ENCODE data around the gene ABCB6. TPM values are rescaled to one million over a fixed set of nuclear protein-coding genes. Genes with fewer than 3 reads are reported as not detected.

ABCB6 gene
- total and polyA plus RNA-seq, 7 experiments from 2014 or later, result 0.66 to 30.2 (median 6.4) TPM

GRCh38 chr2:219252084-219252483, 33.3 kb upstream of the ABCB6 start:
- Mint-ChIP-seq H3K27ac (peak overlapping the region; percentile 88 to 99 (median 94)), H3K27me3 (no peaks in the 10 kb centered on the region), H3K36me3 (peaks cover 5 to 55% (median 36%) of the 10 kb centered on the region in 5 donors), H3K4me3 (peak overlapping the region; percentile 82 to 100 (median 92)), H3K4me1 (peaks cover 38 to 72% (median 66%) of the 10 kb centered on the region in 7 donors), H3K9me3 (peaks cover 0 to 8% (median 0%) of the 10 kb centered on the region in 11 donors)
- DNase-seq (peak in 3 of 9 donors; percentile 9 to 38 (median 12)), ATAC-seq (no peak)
- H3K27ac ChIP-seq (ENCODE audit: low read depth, low read length), result peak overlapping the region; percentile 95
- CTCF ChIA-PET, result interaction anchor here (0.8 to 2.2 kb wide), 8 partner anchors 22 to 83 kb away, joined by 3 to 11 read pairs (median 4); partner anchors contain the start of genes CNPPD1 and SLC23A3
- no peaks in the 10 kb centered on the region for H3K9me3 ChIP-seq (ENCODE audit: control insufficient read depth in 2 of 3, low read length in 3 of 3)
- POLR2A ChIA-PET, result interaction anchor here (0.7 to 14.3 kb wide), 17 partner anchors 10 to 79 kb away, joined by 3 to 575 read pairs (median 8); partner anchors contain the start of genes ABCB6, ANKZF1, ATG9A and CNPPD1
- H3K36me3 ChIP-seq (ENCODE audit: control insufficient read depth in 2 of 3, insufficient read depth in 3 of 3, low read length in 3 of 3), result peaks cover 11 to 46% (median 17%) of the 10 kb centered on the region in 3 experiments
- intact Hi-C loops (cut with micrococcal nuclease), result loop anchor here (5.0 to 10.0 kb wide), 4 partner anchors 355 to 967 kb away; partner anchors contain the start of genes CNOT9 (in 1 of the 2), CTDSP1 (in 1 of the 2) and USP37 (in 1 of the 2)
- H3K4me3 ChIP-seq (ENCODE audit: low read length), result peak overlapping the region; percentile 79
- no peaks in the 10 kb centered on the region for H3K27me3 ChIP-seq (ENCODE audit: control insufficient read depth in 2 of 2, insufficient read depth in 2 of 2, low read length in 2 of 2)
- H3K4me1 ChIP-seq (ENCODE audit: control insufficient read depth in 2 of 2, insufficient read depth in 2 of 2, low read length in 2 of 2), result peaks cover 50 to 57% of the 10 kb centered on the region in 2 donors

- DNase-seq (no peak), ATAC-seq (no peak)
- Mint-ChIP-seq H3K27ac (peak overlapping the region; percentile 88 to 99 (median 93)), H3K4me3 (peak overlapping the region; percentile 82 to 100 (median 92)), H3K27me3 (no peaks in the 10 kb centered on the region), H3K36me3 (peaks cover 5 to 57% (median 36%) of the 10 kb centered on the region in 5 donors), H3K9me3 (peaks cover 0 to 8% (median 0%) of the 10 kb centered on the region in 11 donors), H3K4me1 (peaks cover 43 to 77% (median 70%) of the 10 kb centered on the region in 7 donors)
- Histone ChIP-seq H3K4me1 (ENCODE audit: control insufficient read depth in 2 of 2, insufficient read depth in 2 of 2, low read length in 2 of 2) (peaks cover 54 to 61% of the 10 kb centered on the region in 2 donors), H3K9me3 (ENCODE audit: control insufficient read depth in 2 of 3, low read length in 3 of 3) (no peaks in the 10 kb centered on the region), H3K4me3 (ENCODE audit: low read length) (peak overlapping the region; percentile 79), H3K27me3 (ENCODE audit: control insufficient read depth in 2 of 2, insufficient read depth in 2 of 2, low read length in 2 of 2) (no peaks in the 10 kb centered on the region), H3K36me3 (ENCODE audit: control insufficient read depth in 2 of 3, insufficient read depth in 3 of 3, low read length in 3 of 3) (peaks cover 11 to 46% (median 17%) of the 10 kb centered on the region in 3 experiments), H3K27ac (ENCODE audit: low read depth, low read length) (peak overlapping the region; percentile 95)
- intact Hi-C loops (cut with micrococcal nuclease), result loop anchor here (5.0 to 10.0 kb wide), 4 partner anchors 354 to 967 kb away; partner anchors contain the start of genes CNOT9 (in 1 of the 2), CTDSP1 (in 1 of the 2) and USP37 (in 1 of the 2)
- CTCF ChIA-PET, result interaction anchor here (0.6 to 2.2 kb wide), 7 partner anchors 21 to 82 kb away, joined by 3 to 11 read pairs (median 4); partner anchors contain the start of genes CNPPD1 and SLC23A3
- POLR2A ChIA-PET, result interaction anchor here (0.8 to 14.3 kb wide), 14 partner anchors 14 to 371 kb away, joined by 3 to 575 read pairs (median 6); partner anchors contain the start of genes ABCB6, ANKZF1, ATG9A and CNPPD1
Measured at GRCh38 chr2:219251656-219252055, 32.9 kb upstream of the ABCB6 start.

DNA sequence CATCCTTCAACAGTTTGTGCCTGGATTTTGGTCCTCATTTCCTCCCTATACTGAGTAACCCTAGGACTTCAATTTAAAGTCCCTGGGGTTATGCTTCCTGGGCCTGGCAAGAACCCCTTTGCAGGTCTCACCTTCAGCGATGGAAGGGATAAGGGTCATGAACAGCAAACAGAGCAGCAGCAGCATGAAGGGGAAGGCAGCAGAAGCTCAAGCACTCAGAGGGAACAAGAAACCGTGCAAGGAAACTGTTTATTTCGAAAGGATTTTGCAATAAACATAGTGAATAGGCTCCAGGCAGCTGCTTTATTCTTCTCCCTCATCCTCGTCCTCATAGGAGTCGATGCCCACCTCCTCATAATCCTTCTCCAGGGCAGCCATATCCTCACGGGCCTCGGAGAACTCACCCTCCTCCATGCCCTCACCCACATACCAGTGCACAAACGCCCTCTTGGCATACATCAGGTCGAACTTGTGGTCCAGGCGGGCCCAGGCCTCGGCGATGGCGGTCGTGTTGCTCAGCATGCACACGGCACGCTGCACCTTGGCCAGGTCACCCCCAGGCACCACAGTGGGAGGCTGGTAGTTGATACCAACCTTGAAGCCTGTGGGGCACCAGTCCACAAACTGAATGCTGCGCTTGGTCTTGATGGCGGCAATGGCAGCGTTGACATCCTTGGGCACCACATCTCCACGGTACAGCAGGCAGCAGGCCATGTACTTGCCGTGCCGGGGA, 31.5 kb upstream of the ABCB6 start:
- peaks cover 5 to 58% (median 36%) of the 10 kb centered on the region in 5 donors for H3K36me3 Mint-ChIP-seq
- no peak for ATAC-seq
- no peak for DNase-seq

DNA sequence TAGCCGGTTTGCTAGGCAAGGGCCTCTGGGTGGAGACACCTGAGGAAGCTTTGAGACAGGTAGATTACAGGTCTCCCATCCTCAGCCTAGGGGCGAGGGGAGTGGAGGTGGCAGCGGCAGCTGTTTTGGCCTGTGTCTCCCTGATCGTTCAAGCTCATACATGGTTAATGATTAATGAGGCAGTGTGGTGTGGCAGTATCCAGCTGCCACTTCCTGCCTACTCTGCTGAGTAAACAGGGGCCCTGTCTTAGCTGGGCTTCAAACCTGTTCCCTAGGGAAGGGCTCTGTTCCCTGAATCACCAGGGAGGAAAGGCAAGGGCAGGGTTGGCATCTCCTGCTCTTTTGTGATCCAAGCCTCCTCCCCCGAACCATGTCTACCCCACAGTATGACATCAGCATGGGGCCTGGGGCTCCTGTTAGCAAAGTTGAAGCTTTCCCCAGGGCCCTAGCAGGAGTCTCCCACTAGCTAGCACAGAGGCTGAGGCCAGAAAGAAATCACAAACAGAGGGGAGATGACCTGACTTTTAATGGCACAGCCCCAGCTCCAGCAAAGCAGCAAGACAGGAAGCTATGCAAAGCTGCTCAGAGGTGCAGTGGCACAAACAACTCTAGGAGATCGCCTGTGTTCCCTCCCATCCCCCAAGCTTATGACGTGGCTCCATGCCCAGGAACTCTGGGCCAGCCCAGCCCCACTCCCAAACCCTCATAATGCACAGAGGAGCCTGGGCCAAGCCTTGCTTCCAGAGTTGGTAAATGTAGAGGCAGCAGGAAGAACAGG, 30.6 kb upstream of the ABCB6 start:
- peaks cover 5 to 58% (median 36%) of the 10 kb centered on the region in 5 donors for H3K36me3 Mint-ChIP-seq

More for the DNA sequence above, 31.5 kb upstream of the ABCB6 start:
- peaks cover 65 to 71% of the 10 kb centered on the region in 2 donors for H3K4me1 ChIP-seq (ENCODE audit: control insufficient read depth in 2 of 2, insufficient read depth in 2 of 2, low read length in 2 of 2)
- no peaks in the 10 kb centered on the region for H3K9me3 ChIP-seq (ENCODE audit: control insufficient read depth in 2 of 3, low read length in 3 of 3)
- ChIA-PET POLR2A (interaction anchor here (1.1 to 14.3 kb wide), 16 partner anchors 8 to 137 kb away, joined by 3 to 575 read pairs (median 11); partner anchors contain the start of genes ABCB6, ANKZF1, ATG9A and CNPPD1), CTCF (interaction anchor here (0.9 to 2.9 kb wide), 6 partner anchors 18 to 45 kb away, joined by 3 to 14 read pairs (median 5); partner anchors contain the start of genes ANKZF1 and ATG9A)
- H3K9me3 Mint-ChIP-seq, result peaks cover 0 to 14% (median 0%) of the 10 kb centered on the region in 11 donors
- peak overlapping the region; percentile 88 to 99 (median 97) for H3K27ac Mint-ChIP-seq
- intact Hi-C loops (cut with micrococcal nuclease), result loop anchor here (5.0 to 10.0 kb wide), 4 partner anchors 353 to 965 kb away; partner anchors contain the start of genes CNOT9 (in 1 of the 2), CTDSP1 (in 1 of the 2) and USP37 (in 1 of the 2)
- peak overlapping the region; percentile 82 to 100 (median 92) for H3K4me3 Mint-ChIP-seq
- peaks cover 44 to 77% (median 74%) of the 10 kb centered on the region in 7 donors for H3K4me1 Mint-ChIP-seq
- H3K4me3 ChIP-seq (ENCODE audit: low read length), result peak overlapping the region; percentile 65
- peak overlapping the region; percentile 89 for H3K27ac ChIP-seq (ENCODE audit: low read depth, low read length)
- no peaks in the 10 kb centered on the region for H3K27me3 ChIP-seq (ENCODE audit: control insufficient read depth in 2 of 2, insufficient read depth in 2 of 2, low read length in 2 of 2)
- peaks cover 0 to 2% (median 0%) of the 10 kb centered on the region in 5 donors for H3K27me3 Mint-ChIP-seq
- H3K36me3 ChIP-seq (ENCODE audit: control insufficient read depth in 2 of 3, insufficient read depth in 3 of 3, low read length in 3 of 3), result peaks cover 11 to 49% (median 17%) of the 10 kb centered on the region in 3 experiments

DNA sequence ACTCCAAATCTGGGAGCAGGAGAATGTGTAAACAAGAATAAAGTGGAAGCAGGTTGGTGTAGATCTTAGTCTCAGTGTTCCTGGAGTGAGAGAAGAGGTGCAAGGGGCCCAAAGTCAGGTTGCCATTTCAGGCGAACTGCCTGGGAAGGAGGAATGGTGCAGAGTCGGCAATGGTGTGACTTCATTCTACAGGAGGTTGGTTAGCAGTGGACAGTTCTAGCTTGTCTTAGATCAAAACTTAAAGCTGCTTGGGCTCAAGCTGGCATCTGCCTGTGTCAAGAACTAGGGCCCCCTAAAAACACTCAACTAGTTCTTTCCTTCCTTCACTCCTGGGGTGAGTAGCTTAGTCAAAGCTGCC, 30.1 kb upstream of the ABCB6 start:
- Mint-ChIP-seq H3K4me3 (peak overlapping the region; percentile 82 to 100 (median 92)), H3K36me3 (peaks cover 5 to 58% (median 36%) of the 10 kb centered on the region in 5 donors), H3K9me3 (peaks cover 0 to 10% (median 0%) of the 10 kb centered on the region in 11 donors), H3K4me1 (peaks cover 44 to 81% (median 80%) of the 10 kb centered on the region in 7 donors), H3K27ac (peak overlapping the region; percentile 88 to 99 (median 97)), H3K27me3 (peaks cover 0 to 2% (median 0%) of the 10 kb centered on the region in 5 donors)
- ChIA-PET POLR2A (interaction anchor here (0.9 to 14.3 kb wide), 15 partner anchors 10 to 357 kb away, joined by 3 to 575 read pairs (median 11); partner anchors contain the start of genes ABCB6, ANKZF1, ATG9A and CNPPD1), CTCF (interaction anchor here (0.8 to 2.9 kb wide), 10 partner anchors 19 to 139 kb away, joined by 3 to 14 read pairs (median 5); partner anchors contain the start of genes ANKZF1, ATG9A, CNPPD1 and DNAJB2)
- Histone ChIP-seq H3K4me3 (ENCODE audit: low read length) (peak overlapping the region; percentile 65), H3K4me1 (ENCODE audit: control insufficient read depth in 2 of 2, insufficient read depth in 2 of 2, low read length in 2 of 2) (peaks cover 72% of the 10 kb centered on the region in 2 donors), H3K27me3 (ENCODE audit: control insufficient read depth in 2 of 2, insufficient read depth in 2 of 2, low read length in 2 of 2) (no peaks in the 10 kb centered on the region), H3K36me3 (ENCODE audit: control insufficient read depth in 2 of 3, insufficient read depth in 3 of 3, low read length in 3 of 3) (peaks cover 11 to 43% (median 17%) of the 10 kb centered on the region in 3 experiments), H3K27ac (ENCODE audit: low read depth, low read length) (peak overlapping the region; percentile 89), H3K9me3 (ENCODE audit: control insufficient read depth in 2 of 3, low read length in 3 of 3) (no peaks in the 10 kb centered on the region)
- intact Hi-C loops (cut with micrococcal nuclease), result loop anchor here (5.0 kb wide), 4 partner anchors 348 to 1032 kb away; partner anchors contain the start of genes STK11IP (in 2 of the 2), ARPC2 (in 1 of the 2), CTDSP1 (in 1 of the 2) and TTLL4 (in 1 of the 2)
- DNase-seq (no peak), ATAC-seq (no peak)

More for the DNA sequence above, 30.6 kb upstream of the ABCB6 start:
- ChIA-PET POLR2A (interaction anchor here (0.9 to 14.3 kb wide), 15 partner anchors 9 to 358 kb away, joined by 3 to 575 read pairs (median 11); partner anchors contain the start of genes ABCB6, ANKZF1, ATG9A and CNPPD1), CTCF (interaction anchor here (0.5 to 2.9 kb wide), 12 partner anchors 8 to 139 kb away, joined by 3 to 14 read pairs (median 4); partner anchors contain the start of genes ANKZF1, ATG9A and DNPEP)
- Histone ChIP-seq H3K36me3 (ENCODE audit: control insufficient read depth in 2 of 3, insufficient read depth in 3 of 3, low read length in 3 of 3) (peaks cover 11 to 48% (median 17%) of the 10 kb centered on the region in 3 experiments), H3K4me3 (ENCODE audit: low read length) (peak overlapping the region; percentile 65), H3K27ac (ENCODE audit: low read depth, low read length) (peak overlapping the region; percentile 89), H3K4me1 (ENCODE audit: control insufficient read depth in 2 of 2, insufficient read depth in 2 of 2, low read length in 2 of 2) (peaks cover 72% of the 10 kb centered on the region in 2 donors), H3K27me3 (ENCODE audit: control insufficient read depth in 2 of 2, insufficient read depth in 2 of 2, low read length in 2 of 2) (no peaks in the 10 kb centered on the region), H3K9me3 (ENCODE audit: control insufficient read depth in 2 of 3, low read length in 3 of 3) (no peaks in the 10 kb centered on the region)
- intact Hi-C loops (cut with micrococcal nuclease), result loop anchor here (5.0 kb wide), 4 partner anchors 348 to 1032 kb away; partner anchors contain the start of genes STK11IP (in 2 of the 2), ARPC2 (in 1 of the 2), CTDSP1 (in 1 of the 2) and TTLL4 (in 1 of the 2)
- H3K27me3 Mint-ChIP-seq, result peaks cover 0 to 2% (median 0%) of the 10 kb centered on the region in 5 donors
- peak overlapping the region; percentile 88 to 99 (median 97) for H3K27ac Mint-ChIP-seq
- H3K4me1 Mint-ChIP-seq, result peaks cover 44 to 79% (median 76%) of the 10 kb centered on the region in 7 donors
- peak overlapping the region; percentile 82 to 100 (median 92) for H3K4me3 Mint-ChIP-seq
- DNase-seq (peak in 8 of 9 donors; percentile 36 to 63 (median 53)), ATAC-seq (no peak)
- H3K9me3 Mint-ChIP-seq, result peaks cover 0 to 10% (median 0%) of the 10 kb centered on the region in 11 donors
